GM18511 (cell line): Measurements from ENCODE around the gene CDC14A.
"Not testable (repeated sequence)": the region's sequence is repeated elsewhere in the genome, so short reads cannot be mapped to it uniquely, and the experiment has no call there.

ENCODE experiments used
- ATAC-seq: cut with Tn5 transposase; IDR thresholded peaks from one replicate; pipeline ENCODE4 v1.9.1; 2021; ENCODE audit warnings: mild to moderate bottlenecking, moderate library complexity; ENCODE audit not compliant: unreplicated experiment

CDC14A gene, protein sequence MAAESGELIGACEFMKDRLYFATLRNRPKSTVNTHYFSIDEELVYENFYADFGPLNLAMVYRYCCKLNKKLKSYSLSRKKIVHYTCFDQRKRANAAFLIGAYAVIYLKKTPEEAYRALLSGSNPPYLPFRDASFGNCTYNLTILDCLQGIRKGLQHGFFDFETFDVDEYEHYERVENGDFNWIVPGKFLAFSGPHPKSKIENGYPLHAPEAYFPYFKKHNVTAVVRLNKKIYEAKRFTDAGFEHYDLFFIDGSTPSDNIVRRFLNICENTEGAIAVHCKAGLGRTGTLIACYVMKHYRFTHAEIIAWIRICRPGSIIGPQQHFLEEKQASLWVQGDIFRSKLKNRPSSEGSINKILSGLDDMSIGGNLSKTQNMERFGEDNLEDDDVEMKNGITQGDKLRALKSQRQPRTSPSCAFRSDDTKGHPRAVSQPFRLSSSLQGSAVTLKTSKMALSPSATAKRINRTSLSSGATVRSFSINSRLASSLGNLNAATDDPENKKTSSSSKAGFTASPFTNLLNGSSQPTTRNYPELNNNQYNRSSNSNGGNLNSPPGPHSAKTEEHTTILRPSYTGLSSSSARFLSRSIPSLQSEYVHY

DNA sequence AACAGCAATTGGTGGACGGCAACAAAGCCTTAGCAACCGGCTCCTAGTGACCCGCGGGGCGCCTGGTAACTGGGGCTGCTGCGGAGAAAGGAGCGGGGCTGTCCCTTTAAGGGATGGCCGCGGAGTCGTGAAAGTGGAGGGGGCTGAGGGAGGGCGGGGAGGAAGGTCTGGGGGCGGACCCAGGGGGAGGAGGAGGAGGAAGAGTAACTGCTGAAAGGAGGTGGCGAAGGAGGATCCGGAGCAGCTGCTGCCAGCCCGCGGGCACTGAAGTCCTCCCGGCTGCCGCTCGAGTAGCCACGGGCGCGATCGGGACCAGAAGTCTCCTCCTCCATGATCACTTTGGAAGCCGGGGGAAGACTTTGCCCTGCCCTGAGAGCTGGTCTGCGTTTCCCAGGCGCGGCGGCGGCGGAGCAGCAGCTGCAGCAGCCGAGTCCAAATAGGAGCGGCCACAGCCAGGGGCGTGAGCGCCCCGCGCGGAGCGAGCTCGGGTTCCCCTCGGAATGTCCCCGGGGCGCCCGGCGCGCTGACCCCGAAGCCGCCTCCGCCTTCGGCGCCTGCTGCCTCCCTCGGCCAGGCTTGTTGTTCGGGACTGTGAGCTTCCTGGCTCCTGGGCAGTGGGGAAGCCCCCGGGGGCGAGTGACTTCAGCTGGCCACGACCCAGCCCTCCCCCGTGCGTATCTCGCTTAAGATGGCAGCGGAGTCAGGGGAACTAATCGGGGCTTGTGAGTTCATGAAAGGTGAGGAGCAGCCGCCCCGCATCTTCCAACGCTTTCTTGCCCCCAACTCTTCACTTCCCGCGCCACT is at the start of gene CDC14A:
CDC14A (plus strand) TSS at position 240 of the 804 bp plus-strand sequence; CDS start at position 689, 449 bp downstream.
- ATAC-seq = peak; percentile 63

DNA sequence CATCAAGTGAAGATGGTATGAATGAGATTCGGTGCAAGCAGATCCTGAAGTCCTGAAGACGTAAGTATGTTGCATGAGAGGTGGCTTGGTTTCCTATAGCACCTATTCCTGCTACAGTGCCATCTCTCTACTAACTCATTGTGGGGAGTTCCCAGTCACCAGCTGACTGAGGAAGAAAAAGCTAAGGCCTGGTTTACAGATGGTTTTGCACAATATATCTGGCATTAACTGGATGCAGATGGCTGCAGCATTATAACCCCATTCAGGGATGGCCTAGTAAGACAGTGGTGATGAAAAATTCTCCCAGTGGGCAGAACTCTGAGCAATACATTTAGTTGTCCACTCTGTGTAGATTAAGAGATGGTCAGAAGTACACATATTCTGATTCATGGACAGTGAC is 49.6 kb upstream of the CDC14A start:
- ATAC-seq = no peak

DNA sequence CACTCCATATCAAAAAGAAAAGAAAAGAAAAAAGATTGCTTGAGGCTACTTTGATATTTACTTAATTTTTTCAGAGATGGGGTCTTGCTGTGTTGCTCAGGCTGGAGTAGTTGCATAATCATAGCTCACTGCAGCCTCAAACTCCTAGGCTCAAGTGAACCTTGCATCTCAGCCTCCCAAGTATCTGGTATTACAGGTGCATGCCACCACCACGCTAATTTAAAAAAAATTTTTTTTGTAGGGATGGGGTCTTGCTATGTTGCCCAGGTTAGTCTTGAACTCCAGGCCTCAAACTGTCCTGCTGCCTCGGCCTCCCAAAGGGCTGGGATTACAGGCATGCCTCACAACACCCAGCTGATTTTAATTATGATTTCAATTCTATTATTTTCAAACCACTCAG is 48.1 kb upstream of the CDC14A start:
- no peak for ATAC-seq

DNA sequence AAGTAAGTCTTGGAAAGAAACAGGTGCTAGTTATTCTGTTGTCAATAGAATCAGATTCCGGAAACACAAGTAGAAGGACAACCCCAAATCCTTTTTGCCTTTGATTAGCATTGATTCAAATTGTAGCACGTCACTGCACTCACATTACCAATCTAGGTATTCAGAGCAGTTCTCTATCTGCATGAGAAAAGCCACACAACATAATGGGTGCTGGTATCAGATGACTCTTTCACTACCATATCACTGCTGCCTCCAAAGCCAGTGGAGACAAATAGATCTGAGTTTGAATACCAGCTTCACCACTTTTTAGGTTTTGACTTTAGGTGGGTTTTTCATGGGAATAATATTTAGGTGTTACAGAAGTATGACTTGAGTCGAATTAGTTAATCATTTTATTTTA is 47.4 kb upstream of the CDC14A start:
- no peak for ATAC-seq

DNA sequence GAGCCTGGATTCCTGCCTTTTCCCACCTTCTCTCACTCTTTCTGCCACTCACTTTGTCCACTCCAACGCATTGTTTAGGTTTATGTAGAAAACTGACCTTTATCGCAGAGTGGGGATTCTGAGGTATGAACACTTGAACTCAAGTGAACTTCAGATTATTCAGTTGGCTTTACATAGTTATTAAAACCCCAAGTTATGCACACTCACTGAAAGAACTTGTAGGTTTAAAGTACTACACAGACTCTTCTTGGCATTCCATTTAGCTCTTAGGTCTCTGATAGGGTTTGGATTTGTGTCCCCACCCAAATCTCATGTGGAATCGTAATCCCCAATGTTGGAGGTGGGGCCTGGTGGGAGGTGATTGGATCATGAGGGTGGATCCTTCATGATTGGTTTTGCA is 46.4 kb upstream of the CDC14A start:
- no peak for ATAC-seq

DNA sequence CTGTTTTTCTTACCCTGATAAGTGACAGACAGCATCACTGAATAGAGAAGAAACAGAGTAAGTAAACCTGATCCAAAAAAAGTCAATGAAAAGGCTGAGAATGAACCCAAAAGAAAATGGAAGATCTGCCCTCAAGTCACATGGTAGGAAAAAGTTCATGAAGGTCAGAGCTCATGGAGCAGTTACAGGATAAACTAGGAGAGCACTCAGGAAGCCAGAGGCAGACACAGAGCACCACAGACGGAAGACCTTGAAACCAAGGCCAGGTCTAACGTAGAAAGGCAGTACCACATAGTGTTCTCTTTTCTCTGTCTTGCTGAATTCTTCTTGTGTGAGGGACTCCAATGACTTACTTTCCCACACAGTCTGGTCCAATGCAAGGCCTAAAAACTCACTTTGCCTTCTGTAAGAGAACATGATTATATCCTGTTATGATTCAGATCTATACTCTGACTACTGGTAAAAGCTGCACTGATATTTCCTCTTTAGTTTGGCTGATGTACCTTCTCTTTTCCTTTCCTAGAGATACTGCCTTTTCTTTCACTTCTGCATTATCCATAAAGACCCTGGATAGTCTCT is 45.5 kb upstream of the CDC14A start:
- no peak for ATAC-seq

DNA sequence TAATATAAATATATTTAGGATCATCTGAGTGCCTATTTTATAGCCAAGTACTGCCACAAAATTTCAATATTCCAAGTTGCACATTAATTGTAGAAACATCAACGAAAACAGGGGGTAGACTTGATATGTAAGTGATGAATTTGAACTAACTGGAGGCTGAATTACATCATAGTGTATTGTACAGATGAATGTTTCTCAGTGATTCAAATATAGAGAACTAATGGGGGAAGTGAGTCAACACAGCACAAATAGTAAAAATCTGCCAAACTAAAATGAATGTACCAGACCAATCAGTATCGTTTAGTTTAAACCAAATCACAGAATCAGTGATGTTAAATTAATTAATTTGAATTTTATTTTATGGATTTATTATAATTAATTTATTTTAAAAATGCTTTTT is 43.5 kb upstream of the CDC14A start:
- peak; percentile 50 for ATAC-seq

DNA sequence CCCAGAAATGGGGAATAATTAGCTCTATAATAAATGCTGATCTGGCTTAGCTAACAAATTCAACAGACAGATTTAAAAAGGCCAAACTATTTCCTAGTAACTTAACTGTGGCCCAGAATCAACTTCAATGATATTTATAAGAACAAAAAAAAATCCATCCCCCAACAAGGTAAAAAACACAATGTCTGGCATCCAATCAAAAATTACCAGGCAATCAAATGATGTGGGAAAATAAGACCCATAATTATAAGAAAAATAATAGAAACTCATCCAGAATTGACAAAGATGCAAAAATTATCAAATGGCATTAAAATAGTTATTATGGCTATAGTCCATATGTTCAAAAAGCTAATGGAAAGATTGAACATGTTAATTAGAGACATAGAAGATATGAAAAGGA is 42.4 kb upstream of the CDC14A start:
- no peak for ATAC-seq

DNA sequence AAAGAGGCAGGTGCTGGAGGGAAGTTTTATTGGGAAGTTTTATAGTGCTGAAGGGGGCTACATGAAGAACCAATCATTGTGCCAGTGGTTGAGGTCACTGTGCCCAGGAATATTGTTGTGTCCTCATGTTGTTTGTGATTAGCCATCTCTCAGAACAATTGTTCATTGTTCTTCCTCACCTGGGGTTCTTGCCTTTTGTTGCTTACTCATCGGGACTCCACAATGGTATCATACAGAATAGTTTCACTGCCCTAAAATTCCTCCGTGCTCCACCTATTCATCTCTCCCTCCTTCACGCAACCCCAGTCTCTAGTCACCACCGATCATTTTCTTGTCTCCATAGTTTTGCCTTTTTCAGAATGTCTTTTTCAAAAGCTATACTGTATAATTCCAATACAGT is 38.9 kb upstream of the CDC14A start:
- no peak for ATAC-seq

DNA sequence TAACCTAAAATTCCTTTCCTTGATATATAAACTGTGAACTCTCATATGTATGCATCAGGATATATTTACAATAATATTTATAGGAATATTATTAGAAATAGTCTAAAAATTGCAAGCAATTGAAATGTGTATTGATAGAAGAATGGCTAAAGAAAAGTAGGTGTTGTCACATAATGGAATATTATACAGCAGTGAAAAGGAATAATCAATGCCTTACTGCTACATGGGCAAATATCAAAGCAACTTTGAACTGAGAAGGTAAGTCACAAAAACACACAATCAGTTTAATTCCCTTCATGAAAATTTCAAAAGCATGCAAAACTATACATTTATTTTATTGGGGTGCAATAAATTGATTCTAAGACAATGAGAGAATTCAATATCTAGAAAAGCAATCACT is 35.7 kb upstream of the CDC14A start:
- no peak for ATAC-seq

DNA sequence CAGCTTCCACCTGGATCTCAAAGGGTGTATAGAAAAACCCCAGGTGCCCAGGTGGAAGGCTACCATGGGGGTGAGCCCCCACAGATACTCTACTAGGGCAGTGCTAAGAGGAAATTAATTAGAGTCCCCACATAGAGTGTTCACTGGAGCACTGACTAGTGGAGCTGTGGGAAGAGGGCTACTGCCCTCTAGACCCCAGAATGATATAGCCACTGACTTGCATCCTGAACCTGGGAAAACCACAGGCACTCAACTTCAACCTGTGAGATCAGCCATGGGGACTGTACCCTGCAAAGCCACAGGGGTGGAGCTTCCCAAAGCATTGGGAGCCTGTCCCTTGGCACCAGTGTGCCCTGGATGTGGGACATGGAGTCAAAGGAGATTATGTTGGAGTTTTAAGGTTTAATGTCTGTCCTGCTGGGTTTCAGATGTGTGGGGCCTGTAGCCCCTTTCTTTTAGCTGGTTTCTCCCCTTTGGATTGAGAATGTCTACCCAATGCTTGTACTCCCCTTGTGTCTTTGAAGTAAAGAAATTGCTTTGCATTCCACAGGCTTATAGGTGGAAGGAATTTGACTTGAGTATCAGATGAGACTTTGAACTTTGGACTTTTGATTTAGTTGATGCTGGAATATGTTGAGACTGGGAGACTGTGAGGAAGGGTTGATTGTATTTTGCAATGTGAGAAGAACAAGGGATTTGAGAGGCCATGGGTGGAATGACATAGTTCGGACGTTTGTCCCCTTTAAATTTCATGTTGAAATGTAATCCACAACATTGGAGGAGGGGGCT is 31.8 kb upstream of the CDC14A start:
- ATAC-seq = no peak

DNA sequence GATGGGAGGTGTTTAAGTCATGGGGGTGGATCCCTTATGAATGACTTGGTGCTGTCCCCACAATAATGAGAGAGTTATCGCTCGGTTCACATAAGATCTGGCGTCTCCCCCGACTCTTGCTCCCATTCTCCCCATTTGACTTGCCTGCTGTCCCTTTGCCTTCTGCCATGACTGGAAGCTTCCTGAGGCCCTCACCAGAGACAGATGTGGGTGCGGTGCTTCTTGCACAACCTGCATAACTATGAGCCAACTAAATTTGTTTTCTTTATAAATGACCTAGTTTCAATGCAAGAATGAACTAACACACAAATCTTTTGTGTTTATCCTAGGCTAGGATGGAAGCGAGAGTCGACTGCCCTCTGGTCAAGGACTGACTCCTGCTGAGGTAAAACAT is 31.2 kb upstream of the CDC14A start:
- no peak for ATAC-seq

DNA sequence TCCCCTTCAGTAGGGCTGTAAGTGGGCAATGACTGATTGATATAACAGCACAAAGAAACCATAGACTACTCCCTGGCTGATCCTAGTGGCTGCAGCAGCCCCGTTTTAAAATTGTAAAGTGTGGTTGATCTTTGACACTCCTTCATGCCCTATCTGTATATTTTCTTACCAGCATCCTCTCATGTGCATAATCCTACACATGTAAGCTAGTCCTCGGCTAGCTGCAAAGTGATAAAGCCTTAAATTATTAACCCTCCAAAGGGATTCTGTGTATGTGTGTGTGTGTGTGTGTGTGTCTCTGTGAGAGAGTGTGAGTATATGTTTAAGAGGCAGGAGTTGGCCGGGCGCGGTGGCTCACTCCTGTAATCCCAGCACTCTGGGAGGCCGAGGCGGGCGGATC is 30.8 kb upstream of the CDC14A start:
- ATAC-seq = no peak

DNA sequence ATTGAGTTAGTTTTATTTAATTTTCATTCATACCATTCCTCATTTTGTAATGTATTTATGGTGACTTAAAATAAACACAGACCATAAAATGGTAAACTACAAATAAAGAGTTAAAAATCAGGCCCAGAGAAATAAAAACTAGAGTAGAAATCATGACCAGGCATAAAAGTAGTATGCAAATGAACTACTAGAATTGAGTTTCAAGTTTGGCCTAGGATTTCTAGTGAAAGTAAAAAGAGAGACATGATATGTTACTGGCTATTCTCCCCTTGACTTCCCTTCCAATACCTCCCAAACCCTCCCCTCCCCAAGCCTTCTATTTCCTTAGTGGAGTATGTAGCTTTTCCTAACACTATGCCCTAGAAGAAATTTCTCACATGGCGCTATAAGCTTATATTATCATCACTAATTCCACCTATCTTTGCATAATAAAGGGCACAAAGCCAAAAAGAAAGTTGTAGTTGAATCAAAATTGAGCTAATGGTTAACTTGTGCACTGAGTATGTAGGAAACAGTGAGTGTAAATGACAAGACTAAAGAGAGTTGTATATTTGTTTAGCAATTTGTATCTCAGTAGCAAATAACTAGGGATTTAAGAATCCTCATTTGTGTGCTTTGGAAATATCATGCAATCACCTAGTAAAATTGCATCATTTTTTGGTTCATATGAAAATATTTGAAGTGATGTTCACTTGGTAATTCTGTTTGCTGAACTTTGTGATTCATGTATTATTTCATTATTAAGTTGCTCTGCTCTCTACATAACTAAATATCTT is 29.7 kb upstream of the CDC14A start:
- ATAC-seq = peak; percentile 85

DNA sequence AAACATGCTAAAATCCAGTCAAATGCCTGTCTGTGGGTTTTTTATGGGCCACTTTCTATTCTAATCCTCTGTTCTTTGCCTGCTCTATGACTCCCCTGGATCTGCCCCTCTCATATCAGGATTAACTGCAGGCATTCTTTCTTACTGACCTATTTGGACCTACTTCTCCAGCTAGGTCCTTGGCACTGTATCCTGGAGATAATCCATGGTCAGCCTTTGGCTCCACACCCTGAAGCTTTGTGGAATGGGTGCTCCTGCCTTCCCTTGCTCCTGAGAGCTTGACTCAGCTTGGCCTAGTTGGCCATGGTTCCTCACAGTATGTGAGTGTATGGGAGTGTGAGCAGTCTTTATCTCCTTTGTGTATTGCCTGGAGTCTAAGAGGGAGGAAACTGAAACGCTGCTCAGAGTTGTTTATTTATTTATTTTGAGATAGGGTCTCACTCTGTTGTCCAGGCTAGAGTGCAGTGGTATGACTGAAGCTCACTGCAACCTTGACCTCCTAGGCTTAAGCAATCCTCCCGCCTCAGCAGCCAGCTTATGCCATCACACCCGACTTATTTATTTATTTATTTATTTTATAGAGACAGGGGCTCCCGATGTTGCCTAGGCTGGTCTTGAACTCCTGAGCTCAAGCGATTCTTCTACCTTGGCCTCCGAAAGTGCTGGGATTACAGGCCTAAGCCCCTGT is 28.7 kb upstream of the CDC14A start:
- ATAC-seq = no peak

DNA sequence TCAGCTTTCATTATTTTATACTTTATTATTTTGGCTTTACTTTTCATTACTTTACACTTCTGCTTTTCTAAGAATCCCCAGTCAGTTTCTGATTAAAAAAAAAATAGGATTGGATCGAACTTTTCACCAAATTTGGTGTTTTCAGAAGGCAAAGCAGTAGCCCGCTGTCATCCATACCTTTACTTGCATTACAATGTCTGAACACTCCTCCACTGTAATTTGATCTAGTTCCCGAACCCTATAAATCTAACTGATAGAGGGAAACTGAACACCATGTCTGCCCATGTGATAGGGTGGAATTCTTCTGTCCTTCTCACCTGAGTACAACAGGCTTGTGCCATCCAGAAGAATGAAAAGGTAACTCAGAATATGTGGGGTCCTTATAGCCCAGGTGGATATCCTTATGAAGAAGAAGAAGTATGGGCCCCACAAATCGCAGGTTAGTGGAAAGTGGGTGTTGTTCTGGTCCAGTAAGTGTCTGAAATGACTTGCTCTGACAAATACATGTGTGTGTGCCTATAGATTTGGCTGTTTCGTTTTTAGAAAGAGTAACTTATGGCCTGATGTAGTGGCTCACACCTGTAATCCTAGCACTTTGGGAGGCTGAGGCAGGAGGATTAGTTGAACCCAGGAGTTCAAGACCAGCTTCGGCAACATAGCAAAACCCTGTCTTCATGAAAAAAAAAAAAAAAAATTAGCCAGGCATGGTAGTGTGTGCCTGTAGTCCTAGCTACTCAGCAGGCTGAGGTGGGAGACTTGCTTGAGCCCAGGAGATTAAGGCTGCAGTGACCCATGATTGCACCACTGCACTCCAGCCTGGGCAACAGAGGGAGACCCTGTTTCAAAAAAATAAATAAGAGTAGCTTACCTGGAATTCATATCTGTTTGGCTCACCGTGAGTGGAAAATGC is 26.6 kb upstream of the CDC14A start:
- no peak for ATAC-seq

DNA sequence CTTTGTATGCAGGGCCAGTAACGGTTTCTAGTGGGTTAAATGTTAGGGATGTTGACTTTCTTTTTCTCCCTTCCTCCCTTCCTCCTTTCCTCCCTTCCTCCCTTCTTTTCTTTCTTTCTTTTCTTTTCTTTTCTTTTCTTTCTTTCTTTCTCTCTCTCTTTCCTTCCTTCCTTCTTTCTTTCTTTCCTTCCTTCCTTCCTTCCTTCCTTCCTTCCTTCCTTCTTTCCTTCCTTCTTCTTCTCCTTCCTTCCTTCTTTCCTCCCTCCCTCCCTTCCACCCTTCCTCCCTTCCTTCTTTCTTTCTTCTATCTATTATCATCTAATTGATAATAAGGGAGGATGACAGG is 26.0 kb upstream of the CDC14A start:
- ATAC-seq = not testable (repeated sequence)

DNA sequence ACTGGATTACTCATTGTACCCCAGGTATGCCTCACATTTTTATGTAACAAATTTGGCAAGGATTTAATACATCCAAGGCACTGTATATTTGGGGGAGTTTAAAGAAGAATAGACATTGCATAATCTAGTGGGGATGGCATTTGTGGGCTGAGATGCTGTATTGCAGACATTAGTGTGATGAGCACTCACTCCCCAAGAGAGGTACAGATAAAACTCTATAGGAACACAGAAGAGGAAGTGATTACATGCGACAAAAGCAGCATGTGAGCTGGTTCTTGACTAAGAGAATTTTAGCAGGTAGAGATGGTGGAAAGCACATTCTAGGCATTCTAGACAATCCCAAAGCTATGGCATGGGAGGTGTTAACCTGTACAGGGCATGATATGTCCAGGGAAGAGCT is 24.2 kb upstream of the CDC14A start:
- no peak for ATAC-seq
